Fibroblast of skin of right quadriceps (primary cell): ENCODE measurements around the gene TMEM167B.

Source experiments
- DNase-seq: peaks from one replicate; pipeline ENCODE4 v3.0.0-alpha.2; 2013

The TMEM167B gene

GRCh38 chr1:109083923-109084322 lies 6.6 kb upstream of the TMEM167B start:
- DNase-seq = no peak

- peak; percentile 27 for DNase-seq
Measured at GRCh38 chr1:109084563-109085517, 5.7 kb upstream of the TMEM167B start.

GRCh38 chr1:109089242-109090015 lies 1.1 kb upstream of the TMEM167B start:
- peak; percentile 46 for DNase-seq

GRCh38 chr1:109091078-109091838 lies 694 bp downstream of the TMEM167B start:
- peak; percentile 52 for DNase-seq

GRCh38 chr1:109091839-109092193 lies 1.3 kb downstream of the TMEM167B start:
- DNase-seq = peak; percentile 17

GRCh38 chr1:109094377-109094803 lies 3.8 kb downstream of the TMEM167B start:
- peak; percentile 39 for DNase-seq

GRCh38 chr1:109094871-109095270 lies 4.3 kb downstream of the TMEM167B start:
- no peak for DNase-seq

GRCh38 chr1:109095631-109096030 lies 5.1 kb downstream of the TMEM167B start:
- DNase-seq = no peak

- no peak for DNase-seq
Measured at GRCh38 chr1:109096120-109096519, 5.6 kb downstream of the TMEM167B start.

GRCh38 chr1:109099938-109100773 lies 9.6 kb downstream of the TMEM167B start:
- peak; percentile 98 for DNase-seq

- peak; percentile 10 for DNase-seq
Measured at GRCh38 chr1:109104364-109105151, 14.0 kb downstream of the TMEM167B start.

- DNase-seq = no peak
Measured at GRCh38 chr1:109105881-109106280, 15.3 kb downstream of the TMEM167B start.

- no peak for DNase-seq
Measured at GRCh38 chr1:109107785-109108184, 17.2 kb downstream of the TMEM167B start.

- no peak for DNase-seq
Measured at GRCh38 chr1:109109906-109110305, 19.3 kb downstream of the TMEM167B start.

- no peak for DNase-seq
Measured at GRCh38 chr1:109111386-109112055, 21.0 kb downstream of the TMEM167B start.

- DNase-seq = peak; percentile 37
Measured at GRCh38 chr1:109112056-109112651, 21.6 kb downstream of the TMEM167B start.

GRCh38 chr1:109112652-109113285 lies 22.2 kb downstream of the TMEM167B start:
- DNase-seq = peak; percentile 86

- no peak for DNase-seq
Measured at GRCh38 chr1:109113590-109114341, 23.2 kb downstream of the TMEM167B start, which contains the start of gene ELAPOR1. TSS of gene ELAPOR1 (plus strand) at chr1:109114115. CDS start at chr1:109114184, 69 bp downstream.

- DNase-seq = no peak
Measured at GRCh38 chr1:109114342-109114674, 23.7 kb downstream of the TMEM167B start.
